GM13977 (cell line): Measurements from ENCODE around the gene IFNE.
A peak's percentile ranks its signal among the peaks of the same experiment; 100 is the strongest.

ENCODE experiments used
- DNase-seq: peaks from one replicate; pipeline ENCODE4 v3.0.0; 2012; ENCODE audit warnings: low spot score
- CTCF ChIP-seq: IDR thresholded peaks from 2 replicates; pipeline ENCODE4 v1.5.1; 2012; ENCODE audit warnings: mild to moderate bottlenecking, control low read depth; ENCODE audit not compliant: insufficient read depth; ENCODE audit errors: extremely low read depth, missing control alignments
- in situ Hi-C: fragments of 300-500 bp; cut with MboI; formaldehyde crosslinking; loops from one replicate; pipeline ENCODE4 v1.12.0; 2022; ENCODE audit warnings: low sequenced_read_pairs, low pct_unique_long_range_greater_than_20kb, mixed read lengths, inconsistent platforms; ENCODE audit not compliant: unreplicated experiment

The IFNE gene

GRCh38 chr9:21432672-21433425 lies 49.3 kb downstream of the IFNE start:
- no peak for TF ChIP-seq CTCF
- in situ Hi-C loops = loop anchor here (25.0 kb wide), 1 partner anchor 196 kb away; the partner anchor contains the start of genes IFNA14 and IFNA17
- DNase-seq = peak; percentile 6
